ENCODE measurements around the gene TRIM68. TPM values are rescaled to one million over a fixed set of nuclear protein-coding genes. Genes with fewer than 3 reads are reported as not detected.

Gene TRIM68
- total RNA-seq, 1 experiment from 2014 or later, result 8.2 TPM

GRCh38 chr11:4636962-4637661 lies 29.1 kb upstream of the TRIM68 start, which contains the start of gene OR51D1 (continued):
- TF ChIP-seq FOXK1 (CRISPR knock-in tag; IDR thresholded peaks at IDR 0.05), result no peak

- H3K4me1 Mint-ChIP-seq, result no peaks in the 10 kb centered on the region
- POLR2A ChIA-PET, result no interaction called here
- H3K4me3 Mint-ChIP-seq, result no peak overlapping the region
- peaks cover 18% of the 10 kb centered on the region for H3K9me3 Mint-ChIP-seq
- TF ChIP-seq EMX1 (CRISPR knock-in tag; IDR thresholded peaks at IDR 0.05) (no peak), RELA (CRISPR knock-in tag; IDR thresholded peaks at IDR 0.05; ENCODE audit: borderline replicate concordance) (no peak), E2F4 (CRISPR knock-in tag; IDR thresholded peaks at IDR 0.05; ENCODE audit: borderline replicate concordance, low read depth) (no peak), STAT6 (CRISPR knock-in tag; conservative IDR thresholded peaks at IDR 0.05; ENCODE audit: low read depth) (no peak), ZNF263 (CRISPR knock-in tag; IDR thresholded peaks at IDR 0.05; ENCODE audit: low read depth) (no peak), ZNF671 (CRISPR knock-in tag; IDR thresholded peaks at IDR 0.05) (no peak), NFE2L1 (CRISPR knock-in tag; IDR thresholded peaks at IDR 0.05) (no peak), CTCF (IDR thresholded peaks at IDR 0.05) (no peak), ETV6 (CRISPR knock-in tag; IDR thresholded peaks at IDR 0.05) (no peak), NR3C1 (CRISPR knock-in tag; conservative IDR thresholded peaks at IDR 0.05; ENCODE audit: low read depth) (no peak), CREB1 (CRISPR knock-in tag; IDR thresholded peaks at IDR 0.05) (no peak), TEAD4 (CRISPR knock-in tag; IDR thresholded peaks at IDR 0.05) (no peak), ZSCAN18 (CRISPR knock-in tag; IDR thresholded peaks at IDR 0.05) (no peak)
- TF ChIP-seq, protein P1, sequence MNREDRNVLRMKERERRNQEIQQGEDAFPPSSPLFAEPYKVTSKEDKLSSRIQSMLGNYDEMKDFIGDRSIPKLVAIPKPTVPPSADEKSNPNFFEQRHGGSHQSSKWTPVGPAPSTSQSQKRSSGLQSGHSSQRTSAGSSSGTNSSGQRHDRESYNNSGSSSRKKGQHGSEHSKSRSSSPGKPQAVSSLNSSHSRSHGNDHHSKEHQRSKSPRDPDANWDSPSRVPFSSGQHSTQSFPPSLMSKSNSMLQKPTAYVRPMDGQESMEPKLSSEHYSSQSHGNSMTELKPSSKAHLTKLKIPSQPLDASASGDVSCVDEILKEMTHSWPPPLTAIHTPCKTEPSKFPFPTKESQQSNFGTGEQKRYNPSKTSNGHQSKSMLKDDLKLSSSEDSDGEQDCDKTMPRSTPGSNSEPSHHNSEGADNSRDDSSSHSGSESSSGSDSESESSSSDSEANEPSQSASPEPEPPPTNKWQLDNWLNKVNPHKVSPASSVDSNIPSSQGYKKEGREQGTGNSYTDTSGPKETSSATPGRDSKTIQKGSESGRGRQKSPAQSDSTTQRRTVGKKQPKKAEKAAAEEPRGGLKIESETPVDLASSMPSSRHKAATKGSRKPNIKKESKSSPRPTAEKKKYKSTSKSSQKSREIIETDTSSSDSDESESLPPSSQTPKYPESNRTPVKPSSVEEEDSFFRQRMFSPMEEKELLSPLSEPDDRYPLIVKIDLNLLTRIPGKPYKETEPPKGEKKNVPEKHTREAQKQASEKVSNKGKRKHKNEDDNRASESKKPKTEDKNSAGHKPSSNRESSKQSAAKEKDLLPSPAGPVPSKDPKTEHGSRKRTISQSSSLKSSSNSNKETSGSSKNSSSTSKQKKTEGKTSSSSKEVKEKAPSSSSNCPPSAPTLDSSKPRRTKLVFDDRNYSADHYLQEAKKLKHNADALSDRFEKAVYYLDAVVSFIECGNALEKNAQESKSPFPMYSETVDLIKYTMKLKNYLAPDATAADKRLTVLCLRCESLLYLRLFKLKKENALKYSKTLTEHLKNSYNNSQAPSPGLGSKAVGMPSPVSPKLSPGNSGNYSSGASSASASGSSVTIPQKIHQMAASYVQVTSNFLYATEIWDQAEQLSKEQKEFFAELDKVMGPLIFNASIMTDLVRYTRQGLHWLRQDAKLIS (CRISPR knock-in tag; IDR thresholded peaks at IDR 0.05; ENCODE audit: borderline replicate concordance), result no peak
- TF ChIP-seq, protein P2, sequence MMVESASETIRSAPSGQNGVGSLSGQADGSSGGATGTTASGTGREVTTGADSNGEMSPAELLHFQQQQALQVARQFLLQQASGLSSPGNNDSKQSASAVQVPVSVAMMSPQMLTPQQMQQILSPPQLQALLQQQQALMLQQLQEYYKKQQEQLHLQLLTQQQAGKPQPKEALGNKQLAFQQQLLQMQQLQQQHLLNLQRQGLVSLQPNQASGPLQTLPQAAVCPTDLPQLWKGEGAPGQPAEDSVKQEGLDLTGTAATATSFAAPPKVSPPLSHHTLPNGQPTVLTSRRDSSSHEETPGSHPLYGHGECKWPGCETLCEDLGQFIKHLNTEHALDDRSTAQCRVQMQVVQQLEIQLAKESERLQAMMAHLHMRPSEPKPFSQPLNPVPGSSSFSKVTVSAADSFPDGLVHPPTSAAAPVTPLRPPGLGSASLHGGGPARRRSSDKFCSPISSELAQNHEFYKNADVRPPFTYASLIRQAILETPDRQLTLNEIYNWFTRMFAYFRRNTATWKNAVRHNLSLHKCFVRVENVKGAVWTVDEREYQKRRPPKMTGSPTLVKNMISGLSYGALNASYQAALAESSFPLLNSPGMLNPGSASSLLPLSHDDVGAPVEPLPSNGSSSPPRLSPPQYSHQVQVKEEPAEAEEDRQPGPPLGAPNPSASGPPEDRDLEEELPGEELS (CRISPR knock-in tag; IDR thresholded peaks at IDR 0.05), result no peak
- TF ChIP-seq, protein P3, sequence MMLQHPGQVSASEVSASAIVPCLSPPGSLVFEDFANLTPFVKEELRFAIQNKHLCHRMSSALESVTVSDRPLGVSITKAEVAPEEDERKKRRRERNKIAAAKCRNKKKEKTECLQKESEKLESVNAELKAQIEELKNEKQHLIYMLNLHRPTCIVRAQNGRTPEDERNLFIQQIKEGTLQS (CRISPR knock-in tag; conservative IDR thresholded peaks at IDR 0.05), result no peak
- H3K27ac Mint-ChIP-seq, result no peak overlapping the region
- DNase-seq (ENCODE audit: low spot score) (no peak), ATAC-seq (no peak)
- H3K27me3 Mint-ChIP-seq (ENCODE audit: low read depth), result no peaks in the 10 kb centered on the region
- H3K36me3 Mint-ChIP-seq, result no peaks in the 10 kb centered on the region
- CTCF ChIA-PET, result interaction anchor here (0.6 to 2.5 kb wide), 38 partner anchors 9 to 1622 kb away, joined by 3 to 59 read pairs (median 4); partner anchors contain the start of genes MMP26, OR51E2 and TRIM68
Measured at GRCh38 chr11:4636136-4636535, 28.1 kb upstream of the TRIM68 start.

Measured in WTC11 (cell line).